HepG2 (cell line): ENCODE results near the gene ITK. TPM values are rescaled to one million over a fixed set of nuclear protein-coding genes. Genes with fewer than 3 reads are reported as not detected.
A peak's percentile ranks its signal among the peaks of the same experiment; 100 is the strongest.

Source experiments
- ATF7 ChIP-seq, 2 experiments: fragments of 450-650 bp in 1 of 2; sonication (generic) in 1 of 2; formaldehyde crosslinking in 1 of 2; IDR thresholded peaks; 2 replicates each; pipeline versions ENCODE4 v1.4.0 to v1.6.1; 2016 to 2020; ENCODE audit warnings: antibody characterized with exemption in 1 of 2, mild to moderate bottlenecking in 1 of 2, missing genetic modification reagents in 1 of 2
- GPN1 ChIP-seq: sonication (generic); formaldehyde crosslinking; IDR thresholded peaks from 2 replicates; pipeline ENCODE4 v1.5.1; 2020; ENCODE audit warnings: missing genetic modification reagents, borderline replicate concordance
- GZF1 ChIP-seq: sonication (generic); formaldehyde crosslinking; IDR thresholded peaks from 2 replicates; pipeline ENCODE4 v1.5.1; 2020; ENCODE audit warnings: mild to moderate bottlenecking, missing genetic modification reagents
- HMG20B ChIP-seq: conservative IDR thresholded peaks from 2 replicates; pipeline ENCODE4 v1.6.1; 2016; ENCODE audit warnings: missing genetic modification reagents, missing compliant biosample characterization
- IKZF4 ChIP-seq: sonication (generic); formaldehyde crosslinking; IDR thresholded peaks from 2 replicates; pipeline ENCODE4 v1.5.1; 2020; ENCODE audit warnings: borderline replicate concordance, mild to moderate bottlenecking, low read depth, missing genetic modification reagents; ENCODE audit errors: not compliant biosample characterization
- KLF12 ChIP-seq: sonication (generic); formaldehyde crosslinking; IDR thresholded peaks from 2 replicates; pipeline ENCODE4 v1.4.0; 2020; ENCODE audit warnings: missing genetic modification reagents, borderline replicate concordance
- LBX2 ChIP-seq: sonication (generic); formaldehyde crosslinking; IDR thresholded peaks from 2 replicates; pipeline ENCODE4 v1.5.0; 2020; ENCODE audit warnings: missing genetic modification reagents, mild to moderate bottlenecking, borderline replicate concordance
- MAF1 ChIP-seq: sonication (generic); formaldehyde crosslinking; IDR thresholded peaks from 2 replicates; pipeline ENCODE4 v1.5.0; 2020; ENCODE audit warnings: missing genetic modification reagents, borderline replicate concordance
- SMARCE1 ChIP-seq: fragments of 450-650 bp; IDR thresholded peaks from 2 replicates; pipeline ENCODE4 v1.6.1; 2017; ENCODE audit warnings: borderline replicate concordance
- SP4 ChIP-seq: sonication (generic); formaldehyde crosslinking; IDR thresholded peaks from 2 replicates; pipeline ENCODE4 v1.8.1; 2023; ENCODE audit warnings: mild to moderate bottlenecking, missing genetic modification reagents
- SRY ChIP-seq: sonication (generic); formaldehyde crosslinking; IDR thresholded peaks from 2 replicates; pipeline ENCODE4 v1.8.0; 2022; ENCODE audit warnings: mild to moderate bottlenecking, missing genetic modification reagents
- TMF1 ChIP-seq: sonication (generic); formaldehyde crosslinking; IDR thresholded peaks from 2 replicates; pipeline ENCODE4 v1.8.1; 2022; ENCODE audit warnings: low read depth, missing genetic modification reagents
- TOE1 ChIP-seq: sonication (generic); formaldehyde crosslinking; IDR thresholded peaks from 2 replicates; pipeline ENCODE4 v1.4.0; 2020; ENCODE audit warnings: mild to moderate bottlenecking, missing genetic modification reagents
- XBP1 ChIP-seq: sonication (generic); formaldehyde crosslinking; IDR thresholded peaks from 2 replicates; pipeline ENCODE4 v1.5.0; 2020; ENCODE audit warnings: missing genetic modification reagents
- ZBTB7B ChIP-seq: sonication (generic); formaldehyde crosslinking; IDR thresholded peaks from 2 replicates; pipeline ENCODE4 v1.4.0; 2020; ENCODE audit warnings: missing genetic modification reagents
- ZNF10 ChIP-seq: sonication (generic); formaldehyde crosslinking; IDR thresholded peaks from 2 replicates; pipeline ENCODE4 v1.4.0; 2020; ENCODE audit warnings: mild to moderate bottlenecking, low read depth, missing genetic modification reagents, borderline replicate concordance
- ZNF263 ChIP-seq: sonication (generic); formaldehyde crosslinking; IDR thresholded peaks from 2 replicates; pipeline ENCODE4 v1.4.0; 2020; ENCODE audit warnings: missing genetic modification reagents
- ZNF3 ChIP-seq: IDR thresholded peaks from 2 replicates; pipeline ENCODE4 v1.7.0; 2017; ENCODE audit warnings: inconsistent platforms
- ZNF484 ChIP-seq: sonication (generic); formaldehyde crosslinking; IDR thresholded peaks from 2 replicates; pipeline ENCODE4 v1.5.1; 2020; ENCODE audit warnings: mild to moderate bottlenecking, low read depth, missing genetic modification reagents, borderline replicate concordance
- ZNF782 ChIP-seq: sonication (generic); formaldehyde crosslinking; IDR thresholded peaks from 2 replicates; pipeline ENCODE4 v1.4.0; 2020; ENCODE audit warnings: missing genetic modification reagents, mild to moderate bottlenecking, borderline replicate concordance
- ZNF790 ChIP-seq: sonication (generic); formaldehyde crosslinking; IDR thresholded peaks from 2 replicates; pipeline ENCODE4 v1.8.0; 2022; ENCODE audit warnings: missing genetic modification reagents, mild to moderate bottlenecking, borderline replicate concordance
- polyA plus RNA-seq, 8 experiments: library from polyadenylated mRNA; depleted of rRNA in 3 of 8; stranded (reverse) in 7 of 8; unstranded in 1 of 8; fragments of >200 nt; fragmentation: Illumina TruSeq in 4 of 8; extraction: Trizol in 4 of 8; gene quantifications; 2 replicates each; pipeline versions ENCODE4 v1.2.1 to v1.2.3, GENCODE V29; 2011 to 2016; ENCODE audit warnings: low read depth in 4 of 8, missing spikeins in 1 of 8, mixed read lengths in 1 of 8; ENCODE audit not compliant: insufficient read depth in 1 of 8
- total RNA-seq, 5 experiments: library from RNA; depleted of rRNA; stranded (reverse); fragments of >200 nt; fragmentation: Illumina TruSeq; extraction: Trizol; gene quantifications; 2 replicates each; pipeline ENCODE4 v1.2.3, GENCODE V29; 2016; ENCODE audit warnings: low read depth in 1 of 5
- TF ChIP-seq, protein P1 (sequence below): sonication (generic); formaldehyde crosslinking; IDR thresholded peaks from 2 replicates; pipeline ENCODE4 v1.4.0; 2020; ENCODE audit warnings: missing genetic modification reagents, mild to moderate bottlenecking, borderline replicate concordance
- TF ChIP-seq, protein P2 (sequence below): sonication (generic); formaldehyde crosslinking; IDR thresholded peaks from 2 replicates; pipeline ENCODE4 v1.8.0; 2022; ENCODE audit warnings: low read depth, missing genetic modification reagents
- TF ChIP-seq, protein P3 (sequence below): sonication (generic); formaldehyde crosslinking; IDR thresholded peaks from 2 replicates; pipeline ENCODE4 v1.9.0; 2021; ENCODE audit warnings: missing genetic modification reagents, mild to moderate bottlenecking, borderline replicate concordance

Gene ITK
- total and polyA plus RNA-seq, 2 of the 13 experiments (the other 11 are each of a cell fraction or from before 2014, with no cell fraction given) = 0.01 TPM; not detected in 1

DNA sequence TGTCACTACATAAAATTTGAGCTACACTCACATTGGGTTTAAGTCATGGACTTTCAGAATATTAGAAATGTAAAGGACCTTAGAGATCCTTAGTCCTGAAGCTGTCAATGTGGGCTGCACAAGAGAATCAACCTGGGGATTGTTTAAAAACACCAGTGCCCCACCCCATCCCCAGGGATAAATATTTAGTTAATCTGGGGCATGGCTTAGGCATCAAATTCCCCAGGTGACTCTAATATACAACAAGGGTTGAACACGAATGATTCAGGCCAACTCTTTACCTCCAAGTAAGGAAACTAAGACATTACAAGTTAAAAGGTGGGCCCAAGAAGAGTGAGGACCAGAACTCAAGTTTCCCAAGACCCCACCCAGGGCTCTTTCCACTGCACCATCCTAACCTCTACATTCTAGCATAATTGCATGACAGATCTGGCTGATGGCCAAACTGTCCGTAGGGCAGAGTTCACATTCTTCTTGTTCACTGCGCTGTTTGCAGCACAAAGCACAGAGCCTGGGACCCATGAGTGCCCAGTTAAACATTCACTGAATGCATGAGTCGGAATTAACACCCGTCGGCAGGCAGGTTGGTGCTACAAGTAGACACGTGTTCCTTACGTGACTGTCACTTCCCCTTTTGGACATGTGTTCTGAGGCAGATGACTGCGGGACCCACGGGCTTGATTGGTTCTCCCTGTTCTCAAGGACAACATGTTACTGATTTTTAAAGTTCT lies 110.5 kb downstream of the ITK start (continued):
- TF ChIP-seq TOE1 (CRISPR knock-in tag) (0 out of 2 replicates have a peak, but pooled peaks have one; percentile 51), GZF1 (no peak), SP4 (CRISPR knock-in tag) (peak; percentile 69; the same call in 1 of the 2 replicates), LBX2 (CRISPR knock-in tag) (peak; percentile 44; the same call in 1 of the 2 replicates), SMARCE1 (no peak), ZNF790 (peak; percentile 80; the same call in 1 of the 2 replicates), ZNF263 (CRISPR knock-in tag) (no peak), ZNF10 (CRISPR knock-in tag) (no peak), GPN1 (CRISPR knock-in tag) (no peak), ATF7 (IDR thresholded peaks at IDR 0.05) (no peak), ATF7 (CRISPR knock-in tag; IDR thresholded peaks at IDR 0.05) (no peak; the same call in 1 of the 2 replicates), SRY (no peak), ZNF484 (no peak), ZNF3 (peak; percentile 84), IKZF4 (no peak), ZBTB7B (CRISPR knock-in tag) (peak; percentile 60), KLF12 (peak; percentile 81; the same call in 1 of the 2 replicates), TMF1 (no peak), MAF1 (no peak), ZNF782 (CRISPR knock-in tag) (peak; percentile 90; the same call in 1 of the 2 replicates), HMG20B (CRISPR knock-in tag) (peak; percentile 79), XBP1 (CRISPR knock-in tag) (no peak)
- TF ChIP-seq, protein P1, sequence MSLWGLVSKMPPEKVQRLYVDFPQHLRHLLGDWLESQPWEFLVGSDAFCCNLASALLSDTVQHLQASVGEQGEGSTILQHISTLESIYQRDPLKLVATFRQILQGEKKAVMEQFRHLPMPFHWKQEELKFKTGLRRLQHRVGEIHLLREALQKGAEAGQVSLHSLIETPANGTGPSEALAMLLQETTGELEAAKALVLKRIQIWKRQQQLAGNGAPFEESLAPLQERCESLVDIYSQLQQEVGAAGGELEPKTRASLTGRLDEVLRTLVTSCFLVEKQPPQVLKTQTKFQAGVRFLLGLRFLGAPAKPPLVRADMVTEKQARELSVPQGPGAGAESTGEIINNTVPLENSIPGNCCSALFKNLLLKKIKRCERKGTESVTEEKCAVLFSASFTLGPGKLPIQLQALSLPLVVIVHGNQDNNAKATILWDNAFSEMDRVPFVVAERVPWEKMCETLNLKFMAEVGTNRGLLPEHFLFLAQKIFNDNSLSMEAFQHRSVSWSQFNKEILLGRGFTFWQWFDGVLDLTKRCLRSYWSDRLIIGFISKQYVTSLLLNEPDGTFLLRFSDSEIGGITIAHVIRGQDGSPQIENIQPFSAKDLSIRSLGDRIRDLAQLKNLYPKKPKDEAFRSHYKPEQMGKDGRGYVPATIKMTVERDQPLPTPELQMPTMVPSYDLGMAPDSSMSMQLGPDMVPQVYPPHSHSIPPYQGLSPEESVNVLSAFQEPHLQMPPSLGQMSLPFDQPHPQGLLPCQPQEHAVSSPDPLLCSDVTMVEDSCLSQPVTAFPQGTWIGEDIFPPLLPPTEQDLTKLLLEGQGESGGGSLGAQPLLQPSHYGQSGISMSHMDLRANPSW (CRISPR knock-in tag) = peak; percentile 60; the same call in 1 of the 2 replicates
- TF ChIP-seq, protein P2, sequence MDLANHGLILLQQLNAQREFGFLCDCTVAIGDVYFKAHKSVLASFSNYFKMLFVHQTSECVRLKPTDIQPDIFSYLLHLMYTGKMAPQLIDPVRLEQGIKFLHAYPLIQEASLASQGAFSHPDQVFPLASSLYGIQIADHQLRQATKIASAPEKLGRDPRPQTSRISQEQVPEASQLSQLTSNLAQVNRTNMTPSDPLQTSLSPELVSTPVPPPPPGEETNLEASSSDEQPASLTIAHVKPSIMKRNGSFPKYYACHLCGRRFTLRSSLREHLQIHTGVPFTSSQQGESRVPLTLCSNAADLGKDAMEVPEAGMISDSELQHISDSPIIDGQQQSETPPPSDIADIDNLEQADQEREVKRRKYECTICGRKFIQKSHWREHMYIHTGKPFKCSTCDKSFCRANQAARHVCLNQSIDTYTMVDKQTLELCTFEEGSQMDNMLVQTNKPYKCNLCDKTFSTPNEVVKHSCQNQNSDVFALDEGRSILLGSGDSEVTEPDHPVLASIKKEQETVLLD (CRISPR knock-in tag) = peak; percentile 60
- TF ChIP-seq, protein P3, sequence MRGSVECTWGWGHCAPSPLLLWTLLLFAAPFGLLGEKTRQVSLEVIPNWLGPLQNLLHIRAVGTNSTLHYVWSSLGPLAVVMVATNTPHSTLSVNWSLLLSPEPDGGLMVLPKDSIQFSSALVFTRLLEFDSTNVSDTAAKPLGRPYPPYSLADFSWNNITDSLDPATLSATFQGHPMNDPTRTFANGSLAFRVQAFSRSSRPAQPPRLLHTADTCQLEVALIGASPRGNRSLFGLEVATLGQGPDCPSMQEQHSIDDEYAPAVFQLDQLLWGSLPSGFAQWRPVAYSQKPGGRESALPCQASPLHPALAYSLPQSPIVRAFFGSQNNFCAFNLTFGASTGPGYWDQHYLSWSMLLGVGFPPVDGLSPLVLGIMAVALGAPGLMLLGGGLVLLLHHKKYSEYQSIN (CRISPR knock-in tag) = no peak
